ENCODE data around the gene PLIN4. TPM values are rescaled to one million over a fixed set of nuclear protein-coding genes. Genes with fewer than 3 reads are reported as not detected.

The PLIN4 gene
- total and polyA plus RNA-seq, 2 experiments from 2014 or later = 0.08 TPM; not detected in 1

GRCh38 chr19:4457654-4458395 lies 60.5 kb downstream of the PLIN4 start, which contains the start of gene UBXN6:
Gene UBXN6, minus strand, starts transcription at chr19:4457794. Its CDS starts 97 bp downstream, at chr19:4457697.
- peak within 1 kb of the TSS; percentile 85 for H3K4me3 ChIP-seq
- H3K27me3 ChIP-seq (replicated peaks; ENCODE audit: insufficient read depth) = no peaks in the 10 kb centered on the region
- no peaks in the 10 kb centered on the region for H3K36me3 ChIP-seq (ENCODE audit: low read depth)
- H3K9ac ChIP-seq = peak within 1 kb of the TSS; percentile 98
- H3K79me2 ChIP-seq (ENCODE audit: insufficient read depth) = peaks cover 40% of the 10 kb centered on the region
- H3K27ac ChIP-seq = peak within 1 kb of the TSS; percentile 94
- no peaks in the 10 kb centered on the region for H4K20me1 ChIP-seq (ENCODE audit: insufficient read depth)
- no peaks in the 10 kb centered on the region for H3K9me3 ChIP-seq (ENCODE audit: low read depth)
- peak within 1 kb of the TSS; percentile 93 for H3K4me2 ChIP-seq (ENCODE audit: unreplicated experiment)
- peaks cover 8% of the 10 kb centered on the region; the same call in 1 of the 2 replicates for H3K4me1 ChIP-seq (ENCODE audit: insufficient read depth)
- in situ Hi-C loops (cut with MboI) = no loop called here
- 0 out of 2 replicates have a peak, but pooled peaks cover 4% of the 10 kb centered on the region for H3F3A ChIP-seq (ENCODE audit: insufficient read depth)
- peak within 1 kb of the TSS; percentile 60 for H2AFZ ChIP-seq
- TF ChIP-seq EZH2 (IDR thresholded peaks at IDR 0.05; ENCODE audit: insufficient read depth, poor library complexity, severe bottlenecking) = no peak
- TF ChIP-seq EZH2phosphoT487 (IDR thresholded peaks at IDR 0.05; ENCODE audit: insufficient read depth, low read depth) = no peak
- no peaks in the 10 kb centered on the region for H3K9me2 ChIP-seq (ENCODE audit: insufficient read depth)
- DNase-seq = peak; percentile 100
- 4 to 7% methylated on average over 40 to 52 of the region's 52 CpGs for whole genome bisulfite sequencing, 2 experiments (ENCODE audit: low coverage in 1 of 2, low lambda C conversion rate in 2 of 2, missing lambda C conversion rate in 2 of 2)

GRCh38 chr19:4456843-4457653 lies 61.2 kb downstream of the PLIN4 start:
- 1 to 3% methylated on average over 10 to 51 of the region's 53 CpGs for WGBS, 2 experiments (ENCODE audit: low coverage in 1 of 2, low lambda C conversion rate in 2 of 2, missing lambda C conversion rate in 2 of 2)
- Histone ChIP-seq H3K9ac (peak overlapping the region; percentile 98), H3K4me1 (ENCODE audit: insufficient read depth) (peaks cover 8% of the 10 kb centered on the region; the same call in 1 of the 2 replicates), H3K9me3 (ENCODE audit: low read depth) (no peaks in the 10 kb centered on the region), H4K20me1 (ENCODE audit: insufficient read depth) (no peaks in the 10 kb centered on the region), H3K27me3 (replicated peaks; ENCODE audit: insufficient read depth) (no peaks in the 10 kb centered on the region), H3F3A (ENCODE audit: insufficient read depth) (0 out of 2 replicates have a peak, but pooled peaks cover 4% of the 10 kb centered on the region), H3K36me3 (ENCODE audit: low read depth) (no peaks in the 10 kb centered on the region), H2AFZ (no peak overlapping the region), H3K79me2 (ENCODE audit: insufficient read depth) (peaks cover 48% of the 10 kb centered on the region), H3K4me3 (peak overlapping the region; percentile 85), H3K9me2 (ENCODE audit: insufficient read depth) (no peaks in the 10 kb centered on the region), H3K4me2 (ENCODE audit: unreplicated experiment) (peak overlapping the region; percentile 93), H3K27ac (peak overlapping the region; percentile 94)
- DNase-seq = peak; percentile 75
- in situ Hi-C loops (cut with MboI) = no loop called here
- no peak for TF ChIP-seq EZH2 (IDR thresholded peaks at IDR 0.05; ENCODE audit: insufficient read depth, poor library complexity, severe bottlenecking)
- TF ChIP-seq EZH2phosphoT487 (IDR thresholded peaks at IDR 0.05; ENCODE audit: insufficient read depth, low read depth) = no peak

GRCh38 chr19:4456476-4456842 lies 61.8 kb downstream of the PLIN4 start:
- TF ChIP-seq EZH2 (IDR thresholded peaks at IDR 0.05; ENCODE audit: insufficient read depth, poor library complexity, severe bottlenecking) (no peak), EZH2phosphoT487 (IDR thresholded peaks at IDR 0.05; ENCODE audit: insufficient read depth, low read depth) (no peak)
- Histone ChIP-seq H3K4me3 (peak overlapping the region; percentile 85), H3K9ac (peak overlapping the region; percentile 98), H3F3A (ENCODE audit: insufficient read depth) (0 out of 2 replicates have a peak, but pooled peaks cover 4% of the 10 kb centered on the region), H3K4me1 (ENCODE audit: insufficient read depth) (peaks cover 8% of the 10 kb centered on the region; the same call in 1 of the 2 replicates), H3K9me3 (ENCODE audit: low read depth) (no peaks in the 10 kb centered on the region), H3K36me3 (ENCODE audit: low read depth) (0 out of 2 replicates have a peak, but pooled peaks cover 3% of the 10 kb centered on the region), H3K4me2 (ENCODE audit: unreplicated experiment) (peak overlapping the region; percentile 93), H3K9me2 (ENCODE audit: insufficient read depth) (no peaks in the 10 kb centered on the region), H4K20me1 (ENCODE audit: insufficient read depth) (no peaks in the 10 kb centered on the region), H3K27ac (peak overlapping the region; percentile 94), H3K27me3 (replicated peaks; ENCODE audit: insufficient read depth) (no peaks in the 10 kb centered on the region), H3K79me2 (ENCODE audit: insufficient read depth) (peaks cover 51% of the 10 kb centered on the region), H2AFZ (no peak overlapping the region)
- peak; percentile 89 for DNase-seq
- 1 to 6% methylated on average over 6 to 9 of the region's 9 CpGs for WGBS, 2 experiments (ENCODE audit: low coverage in 1 of 2, low lambda C conversion rate in 2 of 2, missing lambda C conversion rate in 2 of 2)
- in situ Hi-C loops (cut with MboI) = no loop called here
